NCI-H2081 treated with DMSO at 0.1 percent for 48 hours (cell line): ENCODE measurements around the gene SEC62.

ENCODE experiments used
- DNase-seq: peaks from one replicate; lab custom pipeline; 2025; lab: John Stamatoyannopoulos, UW

Gene SEC62

GRCh38 chr3:169966951-169967915 is 626 bp downstream of the SEC62 start:
- DNase-seq, result no peak

DNA sequence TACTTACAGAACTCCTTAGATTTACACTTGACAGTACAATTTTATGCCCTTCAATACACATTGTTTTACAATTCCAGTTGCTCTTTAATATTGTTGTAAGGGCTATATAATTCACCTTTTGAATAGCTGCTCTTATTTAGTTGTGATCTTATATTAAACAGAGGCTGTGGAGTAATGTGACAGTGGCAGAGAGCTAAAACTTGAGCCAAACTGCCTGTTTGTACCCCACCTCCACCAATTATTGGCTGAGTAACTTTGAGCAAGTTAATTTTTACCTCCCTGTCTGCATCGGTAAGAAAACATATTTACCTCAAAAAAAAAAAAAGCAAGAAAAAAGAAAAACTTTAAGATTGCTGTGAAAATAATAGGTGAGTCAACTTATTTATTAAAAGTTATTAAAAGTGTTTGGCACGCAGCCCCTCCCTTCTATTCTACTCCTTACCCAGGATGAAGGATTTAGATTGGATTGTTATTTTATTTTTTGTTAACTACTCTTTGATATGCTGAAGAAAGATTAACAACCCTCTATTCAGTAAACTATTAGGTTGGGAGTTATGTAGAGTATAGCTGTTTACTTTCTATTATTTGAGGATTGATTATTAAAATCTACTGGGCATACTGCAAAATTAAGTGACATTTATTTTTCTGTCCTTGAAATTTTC is 1.7 kb downstream of the SEC62 start:
- DNase-seq, result no peak

DNA sequence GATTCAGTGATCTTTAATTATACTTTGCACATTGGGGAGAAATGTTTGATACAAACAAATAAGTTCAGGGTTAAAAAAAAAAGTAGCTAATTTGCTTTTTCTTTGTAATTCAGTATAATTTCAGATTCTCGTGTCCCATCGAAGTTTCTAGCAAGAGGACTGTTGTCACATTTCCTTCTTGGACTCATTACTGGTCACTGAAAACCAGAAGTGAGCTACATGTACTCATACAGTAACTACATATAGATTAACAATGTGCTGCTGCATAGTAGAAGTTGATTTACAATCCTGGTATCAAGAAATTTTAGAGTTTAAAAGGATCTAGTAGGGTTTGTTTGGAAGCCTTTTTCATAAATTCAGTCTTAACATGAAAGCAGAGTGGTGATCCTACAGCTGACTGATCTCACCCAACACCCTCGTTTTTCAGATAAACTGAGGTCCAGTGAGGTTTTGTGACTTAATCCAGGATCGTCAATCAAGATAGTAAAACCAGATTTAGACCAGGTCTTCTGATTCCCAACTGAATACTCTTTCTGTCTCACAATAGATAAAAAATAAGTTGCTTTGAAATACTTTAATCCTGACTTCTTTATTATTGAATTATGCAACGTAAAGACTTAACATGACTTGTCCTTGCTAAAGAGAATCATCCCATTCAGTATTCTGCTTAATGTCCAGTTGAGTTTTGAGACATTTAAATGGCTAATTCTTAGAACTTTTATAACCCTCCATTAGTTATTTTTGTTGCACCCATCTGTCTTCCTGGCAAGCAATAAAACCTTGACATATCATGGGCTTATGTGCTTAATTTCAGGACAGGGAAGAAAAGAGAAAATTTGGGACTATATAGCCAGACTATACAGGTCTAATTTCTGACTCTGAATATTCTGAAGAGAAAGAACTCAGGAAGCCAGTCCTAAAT is 2.8 kb downstream of the SEC62 start:
- no peak for DNase-seq

GRCh38 chr3:169970847-169971246 is 4.2 kb downstream of the SEC62 start:
- no peak for DNase-seq

DNA sequence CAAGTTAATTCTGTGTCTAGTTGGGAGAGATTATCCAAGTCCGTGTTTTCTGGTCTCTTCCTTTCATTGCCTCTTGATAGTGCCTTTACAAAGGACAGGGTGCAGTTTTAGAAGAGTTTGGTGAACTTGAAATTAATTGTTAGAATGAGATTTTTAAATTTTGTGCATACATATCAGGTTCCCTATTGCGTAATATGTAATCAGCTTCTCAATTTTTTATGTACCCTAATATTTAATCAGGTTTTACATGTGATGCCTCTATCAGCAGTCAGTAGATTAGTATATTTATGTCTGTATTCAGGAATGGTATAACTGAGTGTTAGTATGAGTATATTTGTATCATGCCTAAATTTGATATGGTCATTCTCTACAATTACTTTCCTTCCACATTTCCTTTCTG is 4.9 kb downstream of the SEC62 start:
- no peak for DNase-seq

DNA sequence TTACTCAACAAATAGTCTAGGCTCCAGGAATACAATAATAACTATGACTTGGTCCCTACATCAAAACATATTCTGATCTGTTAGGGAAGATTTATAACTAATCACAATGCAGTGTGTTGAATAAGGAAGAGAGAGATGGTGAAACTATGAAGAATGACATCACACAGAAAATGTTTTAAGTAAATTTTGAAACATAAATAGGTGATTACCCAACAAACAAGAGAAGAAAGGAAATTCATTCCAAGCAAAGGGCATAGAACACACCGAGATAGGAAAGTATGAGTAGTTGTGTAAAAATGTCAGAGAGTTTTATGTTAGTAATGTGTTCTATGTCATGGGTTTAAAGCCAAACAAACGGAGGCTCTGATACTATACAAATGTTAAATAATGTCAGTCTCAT is 13.4 kb downstream of the SEC62 start:
- DNase-seq, result no peak

DNA sequence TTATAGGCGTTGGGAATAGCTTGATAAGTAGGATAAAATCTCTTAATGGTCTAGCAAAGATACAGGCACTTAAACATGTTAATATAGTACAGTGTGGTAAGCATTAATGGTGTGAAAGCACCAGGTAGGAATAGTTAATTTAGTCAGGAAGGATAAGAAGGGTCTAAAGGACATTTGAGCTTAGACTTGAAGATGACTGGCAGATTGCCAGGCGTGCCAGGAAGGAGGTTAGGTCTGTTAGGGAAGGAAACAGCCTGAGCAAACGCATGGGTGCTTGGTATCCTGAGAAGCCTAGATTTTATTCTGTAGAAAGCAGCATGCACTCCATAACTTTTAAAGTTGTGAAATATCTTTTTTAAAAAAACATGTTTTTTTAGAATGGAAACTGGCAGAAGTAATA is 17.7 kb downstream of the SEC62 start:
- DNase-seq, result no peak

GRCh38 chr3:169990431-169990830 is 23.8 kb downstream of the SEC62 start:
- DNase-seq, result no peak

- no peak for DNase-seq
Observed at GRCh38 chr3:169992156-169992555, 25.5 kb downstream of the SEC62 start.

DNA sequence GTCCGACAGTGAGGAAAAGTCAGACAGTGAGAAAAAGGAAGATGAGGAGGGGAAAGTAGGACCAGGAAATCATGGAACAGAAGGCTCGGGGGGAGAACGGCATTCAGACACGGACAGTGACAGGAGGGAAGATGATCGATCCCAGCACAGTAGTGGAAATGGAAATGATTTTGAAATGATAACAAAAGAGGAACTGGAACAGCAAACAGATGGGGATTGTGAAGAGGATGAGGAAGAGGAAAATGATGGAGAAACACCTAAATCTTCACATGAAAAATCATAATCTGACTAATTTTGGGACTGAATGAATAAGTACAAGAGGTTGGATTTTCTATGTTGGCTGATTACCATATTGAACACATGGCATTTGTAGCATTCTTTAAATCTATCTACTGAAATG is 26.2 kb downstream of the SEC62 start:
- no peak for DNase-seq

DNA sequence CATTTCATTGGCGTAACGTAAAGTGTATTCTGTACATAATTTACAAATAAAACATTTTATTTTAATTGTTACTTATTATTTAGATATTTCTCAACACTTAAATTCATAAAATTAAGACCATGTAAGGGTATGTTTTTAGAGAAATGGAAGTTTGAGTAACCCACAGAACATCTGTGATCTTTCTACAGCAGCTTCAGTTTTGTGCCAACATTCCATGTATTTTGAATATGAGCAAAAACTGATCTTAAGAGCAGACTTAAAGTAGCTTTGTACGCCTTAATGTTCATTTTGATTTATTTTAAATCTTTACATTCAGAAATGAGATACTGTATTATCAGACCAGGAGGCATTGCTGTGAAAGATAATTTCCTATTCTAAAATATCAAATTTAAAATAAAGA is 27.2 kb downstream of the SEC62 start:
- no peak for DNase-seq

- no peak for DNase-seq
Observed at GRCh38 chr3:169996063-169996462, 29.5 kb downstream of the SEC62 start.

GRCh38 chr3:169998668-169999131 is 32.1 kb downstream of the SEC62 start:
- no peak for DNase-seq

GRCh38 chr3:169999433-169999832 is 32.8 kb downstream of the SEC62 start:
- no peak for DNase-seq

- no peak for DNase-seq
Observed at GRCh38 chr3:170000051-170000450, 33.4 kb downstream of the SEC62 start.

DNA sequence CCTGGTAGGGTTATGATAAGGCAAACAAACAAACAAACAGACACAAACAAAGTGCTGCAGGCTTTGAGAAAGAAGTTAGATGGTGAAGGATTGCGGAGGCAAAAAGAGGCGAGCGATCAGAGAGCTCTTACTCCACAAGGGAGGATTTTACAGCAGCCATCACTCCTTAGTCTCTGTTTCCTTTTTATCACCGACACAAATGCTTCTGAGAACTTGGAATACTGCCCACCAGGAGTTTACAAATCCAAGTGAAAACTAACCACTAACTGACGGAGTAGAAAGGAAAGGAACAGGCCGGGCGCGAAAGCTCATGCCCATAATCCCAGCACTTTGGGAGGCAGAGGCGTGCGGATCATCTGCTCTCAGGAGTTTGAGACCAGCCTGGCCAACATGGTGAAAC is 35.6 kb downstream of the SEC62 start:
- no peak for DNase-seq

- no peak for DNase-seq
Observed at GRCh38 chr3:170002879-170003278, 36.3 kb downstream of the SEC62 start.

- DNase-seq, result no peak
Observed at GRCh38 chr3:170003881-170004356, 37.3 kb downstream of the SEC62 start.

GRCh38 chr3:170007031-170007663 is 40.5 kb downstream of the SEC62 start:
- no peak for DNase-seq

DNA sequence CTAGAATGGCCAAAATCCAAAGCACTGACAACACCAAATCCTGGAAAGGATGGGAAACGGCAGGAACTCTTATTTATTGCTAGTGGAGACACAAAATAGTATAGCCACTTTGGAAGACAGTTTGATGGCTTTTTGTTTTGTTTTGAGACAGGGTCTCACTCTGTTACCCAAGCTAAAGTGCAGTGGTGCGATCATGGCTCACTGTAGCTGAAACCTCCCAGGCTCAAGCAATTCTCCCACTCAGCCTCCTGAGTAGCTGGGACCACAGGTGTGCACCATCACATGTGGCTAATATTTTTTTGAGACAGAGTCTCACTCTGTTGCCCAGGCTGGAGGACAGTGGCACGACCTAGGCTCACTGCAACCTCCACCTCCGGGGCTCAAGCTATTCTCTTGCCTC is 43.9 kb downstream of the SEC62 start:
- no peak for DNase-seq

- peak; percentile 55 for DNase-seq
Observed at GRCh38 chr3:170012683-170013400, 46.2 kb downstream of the SEC62 start.
